ENCODE measurements around the gene KIT.

KIT gene

GRCh38 chr4:54683616-54684346 lies 26.0 kb downstream of the KIT start:
- no peak overlapping the region for H3K4me3 ChIP-seq (ENCODE audit: low read depth, low read length, poor library complexity, severe bottlenecking)
- no peak overlapping the region for H3K27ac ChIP-seq (ENCODE audit: low read depth, low read length, poor library complexity, severe bottlenecking)
- H3K9me3 ChIP-seq (ENCODE audit: low read length), result no peaks in the 10 kb centered on the region
- no peaks in the 10 kb centered on the region for H3K79me2 ChIP-seq (ENCODE audit: insufficient read depth, low read length)
- H3K9ac ChIP-seq (ENCODE audit: low read length), result no peak overlapping the region
- H3F3A ChIP-seq (ENCODE audit: insufficient read depth, low read length), result no peaks in the 10 kb centered on the region
- no peak overlapping the region; the same call in 1 of the 2 replicates for H3K4me2 ChIP-seq (ENCODE audit: low read length)
- H3K4me1 ChIP-seq (ENCODE audit: insufficient read depth, low read length, severe bottlenecking), result peaks cover 11% of the 10 kb centered on the region
- no peaks in the 10 kb centered on the region; the same call in 1 of the 2 replicates for H3K27me3 ChIP-seq (ENCODE audit: insufficient read depth, low read length)
- no peak overlapping the region for H2AFZ ChIP-seq (ENCODE audit: low read length)
- H3K36me3 ChIP-seq (ENCODE audit: insufficient read depth, low read length), result no peaks in the 10 kb centered on the region
- no peaks in the 10 kb centered on the region for H4K20me1 ChIP-seq (ENCODE audit: insufficient read depth, low read length)
- no peak for TF ChIP-seq EZH2 (IDR thresholded peaks at IDR 0.05; ENCODE audit: borderline replicate concordance, low read length)
- TF ChIP-seq, protein P1, sequence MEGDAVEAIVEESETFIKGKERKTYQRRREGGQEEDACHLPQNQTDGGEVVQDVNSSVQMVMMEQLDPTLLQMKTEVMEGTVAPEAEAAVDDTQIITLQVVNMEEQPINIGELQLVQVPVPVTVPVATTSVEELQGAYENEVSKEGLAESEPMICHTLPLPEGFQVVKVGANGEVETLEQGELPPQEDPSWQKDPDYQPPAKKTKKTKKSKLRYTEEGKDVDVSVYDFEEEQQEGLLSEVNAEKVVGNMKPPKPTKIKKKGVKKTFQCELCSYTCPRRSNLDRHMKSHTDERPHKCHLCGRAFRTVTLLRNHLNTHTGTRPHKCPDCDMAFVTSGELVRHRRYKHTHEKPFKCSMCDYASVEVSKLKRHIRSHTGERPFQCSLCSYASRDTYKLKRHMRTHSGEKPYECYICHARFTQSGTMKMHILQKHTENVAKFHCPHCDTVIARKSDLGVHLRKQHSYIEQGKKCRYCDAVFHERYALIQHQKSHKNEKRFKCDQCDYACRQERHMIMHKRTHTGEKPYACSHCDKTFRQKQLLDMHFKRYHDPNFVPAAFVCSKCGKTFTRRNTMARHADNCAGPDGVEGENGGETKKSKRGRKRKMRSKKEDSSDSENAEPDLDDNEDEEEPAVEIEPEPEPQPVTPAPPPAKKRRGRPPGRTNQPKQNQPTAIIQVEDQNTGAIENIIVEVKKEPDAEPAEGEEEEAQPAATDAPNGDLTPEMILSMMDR (IDR thresholded peaks at IDR 0.05; ENCODE audit: low read length), result peak; percentile 66
- H3K9me2 ChIP-seq (ENCODE audit: low read depth, low read length), result no peaks in the 10 kb centered on the region

GRCh38 chr4:54685810-54686209 lies 28.1 kb downstream of the KIT start:
- Histone ChIP-seq H3F3A (ENCODE audit: insufficient read depth, low read length) (no peaks in the 10 kb centered on the region), H3K4me1 (ENCODE audit: insufficient read depth, low read length, severe bottlenecking) (peaks cover 11% of the 10 kb centered on the region), H3K9me2 (ENCODE audit: low read depth, low read length) (no peaks in the 10 kb centered on the region), H3K4me2 (ENCODE audit: low read length) (no peak overlapping the region), H2AFZ (ENCODE audit: low read length) (no peak overlapping the region), H3K36me3 (ENCODE audit: insufficient read depth, low read length) (no peaks in the 10 kb centered on the region), H3K9ac (ENCODE audit: low read length) (no peak overlapping the region), H3K9me3 (ENCODE audit: low read length) (no peaks in the 10 kb centered on the region), H3K27me3 (ENCODE audit: insufficient read depth, low read length) (no peaks in the 10 kb centered on the region; the same call in 1 of the 2 replicates), H3K27ac (ENCODE audit: low read depth, low read length, poor library complexity, severe bottlenecking) (no peak overlapping the region), H3K79me2 (ENCODE audit: insufficient read depth, low read length) (no peaks in the 10 kb centered on the region), H4K20me1 (ENCODE audit: insufficient read depth, low read length) (no peaks in the 10 kb centered on the region), H3K4me3 (ENCODE audit: low read depth, low read length, poor library complexity, severe bottlenecking) (no peak overlapping the region)
- TF ChIP-seq, protein P1 (IDR thresholded peaks at IDR 0.05; ENCODE audit: low read length), result no peak

GRCh38 chr4:54687887-54688841 lies 30.4 kb downstream of the KIT start:
- Histone ChIP-seq H3K9me3 (ENCODE audit: low read length) (no peaks in the 10 kb centered on the region), H3K9ac (ENCODE audit: low read length) (no peak overlapping the region), H3K4me2 (ENCODE audit: low read length) (no peak overlapping the region), H3K27ac (ENCODE audit: low read depth, low read length, poor library complexity, severe bottlenecking) (peak overlapping the region; percentile 11), H3K4me3 (ENCODE audit: low read depth, low read length, poor library complexity, severe bottlenecking) (no peak overlapping the region), H4K20me1 (ENCODE audit: insufficient read depth, low read length) (no peaks in the 10 kb centered on the region), H3K36me3 (ENCODE audit: insufficient read depth, low read length) (no peaks in the 10 kb centered on the region), H3F3A (ENCODE audit: insufficient read depth, low read length) (no peaks in the 10 kb centered on the region), H3K4me1 (ENCODE audit: insufficient read depth, low read length, severe bottlenecking) (peaks cover 11% of the 10 kb centered on the region), H3K9me2 (ENCODE audit: low read depth, low read length) (no peaks in the 10 kb centered on the region), H3K27me3 (ENCODE audit: insufficient read depth, low read length) (no peaks in the 10 kb centered on the region; the same call in 1 of the 2 replicates), H2AFZ (ENCODE audit: low read length) (no peak overlapping the region), H3K79me2 (ENCODE audit: insufficient read depth, low read length) (no peaks in the 10 kb centered on the region)
- TF ChIP-seq, protein P1 (IDR thresholded peaks at IDR 0.05; ENCODE audit: low read length), result no peak
- TF ChIP-seq EZH2 (IDR thresholded peaks at IDR 0.05; ENCODE audit: borderline replicate concordance, low read length), result no peak

Measured in OCI-LY1 (cell line).